Measurements from ENCODE around the gene CYB561.
A peak's percentile ranks its signal among the peaks of the same experiment; 100 is the strongest.
"Not testable (repeated sequence)": the region's sequence is repeated elsewhere in the genome, so short reads cannot be mapped to it uniquely, and the experiment has no call there.

CYB561 gene

GRCh38 chr17:63478814-63479494 is 32.8 kb upstream of the CYB561 start:
- DNase-seq = peak; percentile 68

DNA sequence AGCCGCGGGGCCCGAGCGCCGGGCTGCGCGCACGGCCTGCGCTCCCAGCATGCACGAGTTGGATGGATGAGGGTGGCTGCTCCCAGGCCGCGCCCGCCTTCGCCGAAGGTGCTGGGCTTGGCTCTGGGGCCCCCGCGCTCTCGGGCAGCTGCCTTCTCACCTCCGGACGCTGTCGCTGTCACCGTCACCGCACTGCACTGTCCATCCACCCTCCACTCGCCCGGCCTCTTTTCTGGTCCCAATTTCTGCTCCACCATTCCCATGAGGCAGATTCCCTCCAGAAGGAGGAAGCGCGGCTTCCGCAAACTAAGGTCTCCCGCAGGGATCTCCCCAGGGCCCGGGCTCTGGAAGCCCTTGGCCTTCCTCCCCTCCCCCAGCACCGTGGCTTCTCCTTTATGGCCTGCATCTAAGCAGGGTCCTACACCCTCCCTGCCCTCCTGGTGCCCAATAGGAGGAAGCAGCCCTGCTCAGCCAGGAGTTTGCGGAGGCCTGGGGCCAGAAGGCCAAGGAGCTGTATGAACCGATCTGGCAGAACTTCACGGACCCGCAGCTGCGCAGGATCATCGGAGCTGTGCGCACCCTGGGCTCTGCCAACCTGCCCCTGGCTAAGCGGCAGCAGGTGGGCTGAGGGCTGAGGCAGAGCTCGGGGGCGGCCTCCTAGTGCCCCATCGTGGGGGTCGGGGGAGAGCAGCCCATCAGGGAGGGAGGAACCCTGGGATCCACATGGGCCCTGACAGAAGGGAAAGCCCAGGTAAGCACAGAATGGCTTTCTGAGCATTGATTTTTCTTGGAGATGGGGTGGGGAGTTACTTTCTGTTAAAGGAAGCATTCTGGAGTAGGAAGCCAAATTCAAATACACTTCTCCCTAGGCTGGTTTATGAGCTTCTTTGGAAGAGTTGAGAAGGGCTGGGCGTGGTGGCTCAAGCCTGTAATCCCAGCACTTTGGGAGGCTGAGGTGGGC is 31.7 kb upstream of the CYB561 start:
- peak; percentile 58 for DNase-seq

DNA sequence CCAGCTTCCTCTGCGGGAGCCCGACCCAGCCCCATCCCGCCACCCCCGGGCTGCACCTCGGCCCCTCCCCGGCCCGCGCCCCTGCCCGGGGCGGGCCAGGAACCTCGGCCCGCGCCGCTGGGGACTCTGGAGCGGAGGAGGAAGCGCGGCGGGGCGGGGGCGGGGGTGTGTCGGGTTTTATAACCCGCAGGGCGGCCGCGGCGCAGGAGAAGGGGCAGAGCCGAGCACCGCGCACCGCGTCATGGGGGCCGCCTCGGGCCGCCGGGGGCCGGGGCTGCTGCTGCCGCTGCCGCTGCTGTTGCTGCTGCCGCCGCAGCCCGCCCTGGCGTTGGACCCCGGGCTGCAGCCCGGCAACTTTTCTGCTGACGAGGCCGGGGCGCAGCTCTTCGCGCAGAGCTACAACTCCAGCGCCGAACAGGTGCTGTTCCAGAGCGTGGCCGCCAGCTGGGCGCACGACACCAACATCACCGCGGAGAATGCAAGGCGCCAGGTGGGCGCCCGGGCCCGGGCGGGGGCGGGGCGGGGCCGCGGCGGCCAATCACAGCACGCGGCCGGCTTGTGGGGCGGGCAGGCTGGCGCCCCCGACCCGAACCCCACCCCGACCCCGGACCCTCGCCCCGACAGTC is 30.9 kb upstream of the CYB561 start, which contains the start of gene ACE:
Gene ACE, plus strand, starts transcription at position 208 of the 626 bp plus-strand sequence. Its CDS starts 34 bp downstream, at position 242.
- peak; percentile 75 for DNase-seq

DNA sequence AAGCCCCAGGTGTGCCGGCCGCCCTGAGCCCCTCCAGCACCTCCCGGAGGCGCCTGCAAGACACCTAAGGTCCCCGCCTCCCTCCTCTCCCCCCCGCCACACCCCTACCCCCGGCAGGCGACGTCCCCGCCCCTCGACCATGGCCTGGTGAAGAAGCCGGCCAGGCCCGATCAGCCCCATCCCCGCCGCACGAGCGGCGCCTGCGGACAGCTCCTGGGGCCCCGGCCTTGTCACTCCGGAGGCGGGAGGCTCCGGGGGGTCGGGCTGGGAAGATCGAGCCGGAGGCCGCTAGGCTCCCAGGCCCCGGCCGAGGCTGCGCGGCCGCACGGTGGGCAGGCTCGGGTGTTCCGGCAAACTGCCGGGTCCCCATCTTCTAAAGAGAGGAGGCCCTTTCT is 30.4 kb upstream of the CYB561 start:
- DNase-seq = peak; percentile 39

GRCh38 chr17:63475491-63476412 is 29.6 kb upstream of the CYB561 start:
- DNase-seq = no peak

DNA sequence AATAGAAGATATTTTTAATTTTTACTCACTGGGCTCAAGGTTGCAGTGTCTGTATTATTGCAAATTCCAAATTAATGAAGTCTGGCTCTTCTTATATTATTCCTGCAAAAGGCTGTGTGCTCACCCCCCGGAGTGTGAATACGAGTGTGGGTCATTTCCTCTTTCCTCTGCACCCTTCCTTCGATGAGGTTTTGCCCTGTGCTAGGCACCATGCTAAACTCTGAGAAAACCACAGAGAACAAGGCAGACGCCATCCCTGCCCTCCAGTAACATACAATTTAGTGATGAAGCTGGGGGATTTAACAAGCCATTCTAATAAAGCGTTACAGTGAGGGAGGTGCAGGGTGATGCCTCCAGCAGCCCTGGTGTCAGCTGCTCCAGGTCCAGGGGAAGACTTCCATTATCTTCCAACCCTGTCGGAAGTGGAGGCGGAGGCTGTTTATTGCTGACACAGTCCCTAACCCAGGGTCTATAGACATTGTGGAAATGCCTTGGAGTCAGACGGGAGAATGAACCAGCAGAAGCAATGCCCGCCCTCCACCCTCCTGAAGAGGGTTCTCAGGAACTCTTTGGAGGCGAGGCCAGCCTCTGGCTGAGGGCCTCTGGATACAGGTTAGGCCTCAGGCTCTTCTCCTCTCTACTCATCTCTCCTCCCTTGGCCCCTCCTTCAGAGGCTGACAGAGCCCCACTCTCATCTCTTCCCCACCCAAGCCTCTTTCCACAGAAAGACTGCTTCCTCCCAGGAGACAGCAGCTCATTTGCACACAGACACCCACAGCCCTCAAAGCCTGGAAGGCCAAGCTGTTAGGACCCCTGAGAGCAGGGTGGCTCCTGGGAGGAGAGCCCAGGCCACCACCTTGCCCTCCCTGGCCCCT is 28.7 kb upstream of the CYB561 start:
- no peak for DNase-seq

DNA sequence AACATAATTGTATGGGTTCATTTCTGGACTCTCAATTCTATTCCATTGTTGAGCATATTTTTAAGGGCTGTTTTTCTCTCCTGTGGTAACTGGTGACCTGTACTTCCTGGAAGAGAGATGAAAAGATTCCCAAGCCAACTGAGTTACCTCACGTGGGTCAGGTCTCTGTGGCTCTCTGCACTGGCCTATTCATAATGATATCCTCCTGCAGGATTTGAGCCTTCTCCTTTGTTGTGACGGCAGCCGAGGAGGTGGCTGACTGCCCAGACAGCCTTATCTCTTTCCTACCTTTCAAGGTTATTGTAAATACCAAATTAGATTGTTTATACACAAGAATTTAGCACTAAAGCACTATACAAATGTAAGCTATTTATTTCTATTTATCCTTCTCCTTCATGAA is 28.1 kb upstream of the CYB561 start:
- no peak for DNase-seq

DNA sequence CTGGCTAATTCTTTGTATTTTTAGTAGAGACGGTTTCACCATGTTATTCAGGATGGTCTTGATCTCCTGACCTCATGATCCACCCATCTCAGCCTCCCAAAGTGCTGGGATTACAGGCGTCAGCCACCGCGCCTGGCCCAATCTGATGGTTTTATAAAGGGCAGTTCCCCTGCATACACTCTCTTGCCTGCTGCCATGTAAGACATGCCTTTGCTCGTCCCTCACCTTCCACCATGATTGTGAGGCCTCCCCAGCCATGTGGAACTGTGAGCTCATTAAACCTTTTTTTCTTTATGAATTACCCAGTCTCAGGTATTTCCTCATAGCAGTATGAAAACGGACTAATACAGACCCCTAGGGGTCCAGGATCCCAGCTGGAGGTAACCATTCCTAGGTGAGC is 22.0 kb upstream of the CYB561 start:
- DNase-seq = not testable (repeated sequence)

DNA sequence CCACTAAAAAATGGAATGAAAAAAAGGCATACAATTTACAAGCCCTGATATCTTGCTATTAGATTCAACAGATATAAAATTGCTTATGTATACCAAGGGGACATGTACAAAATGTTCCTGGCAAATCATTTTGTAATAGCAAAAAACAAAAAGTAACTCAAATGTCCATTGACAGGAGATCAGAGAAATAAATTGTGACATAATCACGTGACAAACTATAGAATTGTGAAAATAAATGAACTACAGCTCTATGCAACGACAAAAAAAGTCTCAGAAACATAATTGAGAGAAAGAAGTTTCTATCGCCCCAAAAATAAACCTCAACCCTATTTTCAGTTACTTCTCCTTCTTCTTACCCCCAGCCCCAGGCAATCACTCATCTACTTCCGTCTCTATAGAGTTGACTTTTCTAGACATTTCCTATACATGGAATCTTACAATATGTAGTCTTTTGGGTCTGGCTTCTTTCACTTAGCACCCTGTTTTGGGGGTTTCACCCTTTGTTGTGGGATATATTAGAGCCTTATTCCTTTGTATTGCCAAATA is 18.7 kb upstream of the CYB561 start:
- DNase-seq = no peak

- no peak for DNase-seq
Observed at GRCh38 chr17:63463771-63464170, 17.7 kb upstream of the CYB561 start.

- DNase-seq = no peak
Observed at GRCh38 chr17:63460018-63460417, 13.9 kb upstream of the CYB561 start.

DNA sequence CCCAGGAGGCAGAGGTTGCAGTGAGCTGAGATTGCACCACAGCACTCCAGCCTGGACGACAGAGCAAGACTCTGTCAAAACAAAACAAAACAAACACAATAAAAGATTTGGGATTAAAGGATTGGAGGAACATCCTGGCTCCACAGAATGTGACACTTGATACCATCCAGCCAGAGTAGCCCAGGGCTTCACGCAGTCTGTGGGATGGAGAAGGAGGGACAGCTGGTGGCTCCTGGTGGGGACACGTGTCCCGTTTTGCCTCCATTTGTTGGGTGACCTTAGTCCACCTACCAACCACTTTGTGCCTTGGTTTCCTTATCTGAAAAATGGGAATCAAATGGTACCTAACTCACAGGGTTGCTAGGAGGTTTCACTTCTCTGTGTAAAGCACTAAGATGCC is 12.4 kb upstream of the CYB561 start:
- DNase-seq = no peak

DNA sequence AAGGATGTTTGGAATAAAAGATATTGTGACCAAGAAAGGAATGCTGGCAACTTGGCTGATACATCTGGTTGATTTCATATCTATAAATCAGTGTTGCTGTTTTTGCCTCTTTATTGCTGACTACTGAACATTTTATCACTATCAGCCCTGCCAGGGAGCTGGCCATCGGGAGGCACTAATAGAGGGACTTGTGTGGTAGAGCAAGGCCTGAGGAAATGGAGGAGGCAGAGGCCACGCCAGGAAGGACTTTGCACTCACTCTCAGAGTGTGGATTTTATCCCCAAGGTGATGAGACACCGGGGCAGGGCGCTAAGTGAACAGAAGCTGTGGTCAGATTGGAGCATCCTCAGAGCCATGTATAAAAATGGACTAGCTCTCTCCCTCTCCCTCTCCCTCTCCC is 9.3 kb upstream of the CYB561 start:
- DNase-seq = no peak

DNA sequence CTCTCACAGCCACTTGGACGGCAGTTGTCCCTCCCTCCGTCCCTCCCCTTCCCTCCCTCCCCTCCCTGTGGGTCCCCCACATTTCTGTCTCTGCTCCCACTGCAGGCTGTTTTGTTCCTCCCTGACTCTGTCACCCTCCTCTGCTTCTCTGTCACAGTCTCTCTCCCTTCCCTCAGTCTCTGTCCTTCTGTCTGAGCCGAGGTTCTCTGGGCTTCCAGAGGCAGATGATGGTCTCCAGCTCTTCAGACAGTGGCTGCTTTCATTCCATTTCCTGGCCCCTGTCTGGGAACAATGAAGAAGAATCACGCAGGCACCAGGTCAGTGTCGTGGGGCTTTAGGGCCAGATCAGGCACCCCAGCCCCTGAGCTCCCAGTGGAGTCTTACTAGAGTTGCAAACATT is 8.8 kb upstream of the CYB561 start:
- DNase-seq = no peak

- not testable (repeated sequence) for DNase-seq
Observed at GRCh38 chr17:63454357-63454756, 8.3 kb upstream of the CYB561 start.

- no peak for DNase-seq
Observed at GRCh38 chr17:63452962-63453551, 7.0 kb upstream of the CYB561 start.

DNA sequence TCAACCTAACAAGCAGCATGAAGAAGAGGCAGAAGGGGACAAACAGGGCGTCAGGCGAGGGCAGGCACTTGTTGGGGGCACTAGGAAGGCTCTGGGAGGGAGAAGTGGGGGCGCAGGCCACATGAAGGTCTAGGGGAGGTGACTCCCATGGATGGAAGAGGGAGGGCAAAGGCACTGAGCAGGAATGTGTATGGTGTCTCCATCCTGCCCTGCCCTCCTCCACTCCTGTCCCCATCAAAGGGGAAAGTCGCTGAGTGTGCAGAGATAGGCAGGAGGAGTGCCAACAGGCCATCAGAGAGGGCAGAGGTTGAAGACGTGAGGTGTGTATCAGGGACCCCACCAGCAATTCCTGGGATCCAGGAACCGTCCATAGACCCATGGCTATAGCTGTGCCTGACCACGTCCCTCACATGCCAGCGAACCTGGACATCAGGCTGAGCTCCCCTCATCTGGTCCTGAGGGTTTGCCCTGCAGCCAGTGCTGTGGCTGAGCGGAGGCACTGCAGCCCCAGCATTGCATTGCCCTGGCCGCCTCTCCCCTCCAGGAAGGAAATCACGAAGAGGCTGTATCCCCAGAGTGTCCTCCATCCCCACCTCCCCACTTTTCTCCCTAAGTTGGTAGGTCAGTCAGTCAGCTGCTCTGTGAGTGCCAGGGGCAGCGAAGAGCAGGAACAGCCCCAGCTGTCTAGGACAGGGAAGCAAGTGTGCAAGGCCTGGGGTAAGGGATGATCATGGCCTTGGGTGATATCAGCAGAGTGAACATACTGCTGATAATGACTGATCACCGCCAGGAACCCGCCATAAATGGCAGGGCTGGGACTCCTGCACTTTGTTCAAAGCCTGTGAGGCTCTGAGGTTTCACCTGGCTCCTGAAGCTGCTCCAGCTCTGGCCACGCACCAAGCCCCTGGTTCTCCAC is 6.2 kb upstream of the CYB561 start:
- no peak for DNase-seq

DNA sequence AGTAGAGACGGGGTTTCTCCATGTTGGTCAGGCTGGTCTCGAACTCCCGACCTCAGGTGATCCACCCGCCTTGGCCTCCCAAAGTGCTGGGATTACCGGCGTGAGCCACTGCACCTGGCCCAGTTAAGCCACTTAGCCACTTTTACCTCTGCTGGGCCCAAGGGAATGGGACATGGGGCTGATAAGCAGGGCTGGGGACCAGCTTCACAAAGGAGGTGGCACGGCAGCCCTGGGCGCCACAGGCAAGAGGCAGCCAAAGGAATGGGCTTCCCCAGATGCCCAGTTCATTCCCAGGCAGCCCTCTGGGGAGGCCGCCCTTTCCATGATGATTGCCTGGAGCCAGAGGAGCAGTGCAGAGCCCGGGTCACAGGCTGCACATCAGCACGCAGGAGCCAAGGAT is 5.0 kb upstream of the CYB561 start:
- no peak for DNase-seq

DNA sequence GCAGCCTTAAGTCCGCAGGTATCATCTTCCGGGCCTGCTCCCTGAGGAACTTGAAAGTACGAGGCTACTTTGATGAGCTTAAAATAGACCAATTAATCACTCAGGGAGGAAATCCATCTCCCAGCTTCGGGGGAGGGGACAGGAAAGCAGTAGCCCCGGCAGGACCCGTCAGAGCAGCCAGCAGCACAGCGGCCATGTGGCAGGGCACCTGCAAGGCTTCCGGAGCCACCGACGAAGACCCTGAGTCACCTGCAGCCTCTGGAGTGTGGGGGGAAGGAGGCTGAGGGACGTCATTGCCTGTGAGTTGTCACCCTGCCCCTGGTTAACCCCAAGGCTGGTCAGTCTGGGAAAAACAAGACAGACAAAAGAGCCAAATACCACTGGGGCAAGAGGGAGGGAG is 4.4 kb upstream of the CYB561 start:
- no peak for DNase-seq

GRCh38 chr17:63448655-63449054 is 2.5 kb upstream of the CYB561 start:
- DNase-seq = no peak

Measured in NCI-H345 (cell line).